GM19467 (cell line): ENCODE measurements around the gene CHORDC1.
"Not testable (repeated sequence)": the region's sequence is repeated elsewhere in the genome, so short reads cannot be mapped to it uniquely, and the experiment has no call there.

ENCODE experiments used
- ATAC-seq: cut with Tn5 transposase; IDR thresholded peaks from one replicate; pipeline ENCODE4 v1.9.1; 2021; ENCODE audit warnings: mild to moderate bottlenecking, moderate library complexity; ENCODE audit not compliant: unreplicated experiment

The CHORDC1 gene

GRCh38 chr11:90218606-90219005 is 4.2 kb downstream of the CHORDC1 start:
- no peak for ATAC-seq

DNA sequence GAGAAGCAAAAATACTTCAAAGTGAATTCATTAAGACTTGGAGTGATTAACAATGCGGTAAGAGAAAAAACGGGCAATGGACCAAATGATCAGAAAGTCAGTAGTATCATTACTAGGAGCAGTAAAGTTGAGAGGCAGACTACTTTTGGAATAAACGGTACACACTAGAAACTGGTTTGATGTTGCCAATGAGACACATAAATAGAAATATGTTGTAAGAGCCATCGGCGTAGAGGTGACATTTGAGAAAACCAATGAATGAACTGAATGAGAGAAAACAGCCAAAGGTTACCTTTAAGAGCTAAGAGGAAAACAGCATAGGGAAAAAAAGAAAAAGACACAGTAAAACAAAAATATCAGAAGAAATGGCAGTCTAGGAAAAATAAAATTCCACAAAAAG is 6.2 kb downstream of the CHORDC1 start:
- ATAC-seq, result no peak

GRCh38 chr11:90213322-90213721 is 9.5 kb downstream of the CHORDC1 start:
- no peak for ATAC-seq

DNA sequence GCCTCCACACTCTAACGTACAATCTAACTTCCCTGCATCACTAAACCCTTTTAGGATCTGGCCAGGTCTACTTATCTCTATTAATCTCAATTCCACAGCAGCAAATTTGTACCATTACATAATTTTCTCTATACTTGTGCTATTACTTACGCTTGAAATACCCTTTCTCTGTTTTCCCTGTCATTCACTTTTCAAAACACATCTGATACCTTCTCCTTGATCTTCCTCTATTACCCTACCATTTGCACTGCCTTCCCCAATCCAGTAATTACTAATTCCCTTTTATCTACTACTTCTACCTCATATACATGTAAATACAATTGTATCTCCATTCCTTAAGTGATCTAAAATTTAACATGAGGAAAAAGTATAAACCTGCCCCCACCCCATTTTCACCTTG is 14.0 kb downstream of the CHORDC1 start:
- ATAC-seq, result no peak

DNA sequence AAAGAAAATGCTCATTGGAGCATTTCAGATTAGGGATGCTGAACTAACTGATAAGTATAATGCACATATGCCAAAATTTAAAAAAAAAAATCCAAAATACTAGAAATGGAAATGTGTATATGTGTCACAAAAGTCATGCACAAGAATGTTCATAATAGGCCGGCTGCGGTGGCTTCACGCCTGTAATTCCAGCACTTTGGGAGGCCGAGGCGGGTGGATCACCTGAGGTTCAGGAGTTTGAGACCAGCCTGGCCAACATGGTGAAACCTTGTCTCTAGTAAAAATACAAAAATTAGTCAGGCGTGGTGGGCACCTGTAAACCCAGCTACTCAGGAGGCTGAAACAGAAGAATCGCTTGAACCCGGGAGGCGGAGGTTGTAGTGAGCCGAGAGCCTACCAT is 14.9 kb downstream of the CHORDC1 start:
- ATAC-seq, result not testable (repeated sequence)

DNA sequence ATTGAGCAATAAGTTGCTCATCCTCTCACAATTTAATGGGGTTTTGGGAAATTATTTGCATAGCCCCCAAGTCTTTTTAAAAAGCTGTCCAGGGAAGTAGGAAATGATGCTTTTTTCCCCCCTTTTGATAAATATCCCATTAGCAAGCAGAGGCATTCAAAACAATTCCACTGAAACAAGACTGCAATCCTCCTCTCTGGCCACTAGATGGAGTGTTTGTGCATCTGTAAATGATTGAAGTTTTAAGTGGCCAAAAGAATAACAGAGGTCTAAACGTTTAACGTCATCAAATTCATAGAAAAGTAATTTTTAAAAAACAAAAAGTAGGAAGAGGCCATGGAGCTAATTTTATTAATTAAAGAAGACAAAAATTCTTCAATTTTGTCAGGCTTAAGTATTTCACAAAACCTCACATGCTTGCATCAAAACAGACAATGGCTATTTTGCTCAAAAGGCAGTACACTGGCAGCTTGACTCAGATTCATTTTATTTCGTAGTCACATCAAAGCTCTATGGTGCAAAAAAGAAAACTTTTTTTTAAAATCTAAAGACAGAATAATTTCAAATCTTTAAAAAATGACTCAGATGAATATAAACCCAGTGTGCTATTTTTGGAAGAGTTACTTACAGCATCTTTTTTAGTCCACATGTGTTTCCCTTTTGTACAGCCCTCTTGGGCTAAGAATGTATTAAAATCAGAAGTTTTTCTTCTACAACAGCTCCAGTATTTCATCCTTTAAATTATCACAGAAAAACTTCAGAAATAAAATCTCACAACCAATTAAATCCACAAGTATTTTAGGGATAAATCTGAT is 17.8 kb downstream of the CHORDC1 start:
- peak; percentile 80 for ATAC-seq

GRCh38 chr11:90204407-90204806 is 18.4 kb downstream of the CHORDC1 start:
- no peak for ATAC-seq

DNA sequence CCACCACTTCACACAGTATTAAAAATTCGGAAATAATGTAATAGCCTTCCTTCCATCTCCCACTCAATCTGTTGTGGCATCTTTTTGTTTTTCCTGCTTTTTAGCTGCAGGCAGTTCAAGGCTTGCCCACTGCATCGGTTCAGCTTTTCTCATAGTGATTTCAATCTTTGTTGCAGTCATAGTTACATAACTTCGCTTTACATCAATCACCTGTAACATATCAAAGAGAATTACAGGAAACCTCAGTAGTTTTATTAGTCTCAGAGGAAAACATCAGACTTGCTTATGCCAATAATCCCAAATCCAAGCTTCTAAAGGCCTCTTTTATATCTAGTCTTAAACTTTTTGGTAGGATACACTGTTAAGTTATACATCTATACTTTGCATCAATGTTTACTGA is 20.5 kb downstream of the CHORDC1 start:
- no peak for ATAC-seq

- ATAC-seq, result no peak
These were observed 25.5 kb downstream of the CHORDC1 start for GRCh38 chr11:90197377-90197776.

DNA sequence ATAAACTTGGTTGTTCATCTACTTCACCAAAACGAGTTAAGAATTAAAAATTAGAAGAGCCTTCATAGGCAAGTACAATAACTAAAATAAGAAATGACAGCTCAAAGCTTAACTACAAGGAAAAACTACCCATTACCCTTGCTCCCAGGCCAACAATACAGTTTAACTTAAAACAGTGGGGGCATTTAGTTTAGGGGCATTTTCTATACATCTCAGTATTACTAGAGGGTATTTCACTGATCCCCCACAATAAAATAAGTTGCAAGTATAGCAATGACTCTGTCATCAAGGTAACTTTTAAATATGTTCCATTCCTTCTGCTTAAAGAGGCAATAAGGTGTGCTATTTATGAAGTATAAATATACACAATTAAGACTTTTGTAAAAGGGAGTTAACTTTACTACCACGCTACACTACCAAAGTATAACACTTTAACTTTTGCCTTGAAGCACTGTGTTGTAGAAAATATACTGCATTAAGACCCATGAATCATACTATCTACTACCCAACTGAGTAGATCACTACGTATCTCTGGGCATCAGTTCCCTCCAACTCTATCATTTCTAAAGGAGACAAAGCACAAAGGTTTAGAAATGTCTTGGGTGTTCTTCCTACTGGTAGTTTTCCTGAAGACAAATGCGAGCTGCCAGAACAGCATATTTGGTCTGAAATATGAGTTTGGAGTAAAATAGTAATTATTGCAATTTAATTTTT is 29.8 kb downstream of the CHORDC1 start:
- no peak for ATAC-seq

DNA sequence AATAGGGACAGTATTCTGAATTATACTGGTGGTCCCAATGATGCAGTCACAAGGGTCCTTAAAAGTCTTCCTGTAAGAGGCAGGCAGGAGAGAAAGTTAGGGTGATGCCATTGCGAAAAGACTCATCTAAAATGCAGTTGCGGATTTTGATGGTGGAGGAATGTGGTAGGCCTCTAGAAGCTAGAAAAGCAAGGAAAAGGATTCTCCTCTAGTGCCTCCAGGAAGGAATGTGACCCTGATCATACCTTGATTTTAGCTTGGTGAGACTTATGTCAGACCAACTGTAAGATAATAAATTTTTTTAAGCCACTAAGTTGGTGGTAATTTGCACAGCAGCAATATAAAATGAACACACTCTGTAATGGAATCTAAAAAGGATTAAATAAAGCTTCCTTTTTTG is 33.8 kb downstream of the CHORDC1 start:
- ATAC-seq, result no peak

- no peak for ATAC-seq
These were observed 35.0 kb downstream of the CHORDC1 start for GRCh38 chr11:90187839-90188238.

- no peak for ATAC-seq
These were observed 42.9 kb downstream of the CHORDC1 start for GRCh38 chr11:90179923-90180322.

GRCh38 chr11:90178751-90179150 is 44.1 kb downstream of the CHORDC1 start:
- no peak for ATAC-seq

GRCh38 chr11:90176069-90176468 is 46.8 kb downstream of the CHORDC1 start:
- ATAC-seq, result no peak

GRCh38 chr11:90171359-90171758 is 51.5 kb downstream of the CHORDC1 start:
- ATAC-seq, result no peak

DNA sequence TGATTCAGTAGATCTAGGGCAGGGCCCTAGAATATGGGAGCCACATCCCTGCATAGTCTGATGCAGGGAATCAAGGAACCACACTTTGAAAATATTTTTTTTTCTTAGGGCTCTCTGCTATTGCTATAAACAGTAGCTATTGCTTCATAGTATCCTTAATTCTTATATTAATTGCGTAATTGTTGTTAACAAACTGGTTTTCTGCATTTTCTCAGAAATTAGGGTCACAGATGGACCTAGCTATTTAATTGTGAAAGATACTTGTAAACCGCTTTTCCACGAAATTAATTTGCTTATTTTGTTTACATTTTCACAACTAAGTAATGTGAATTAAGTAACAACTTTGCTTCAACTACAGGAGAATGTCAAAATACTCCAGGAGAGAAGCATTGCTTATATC is 54.3 kb downstream of the CHORDC1 start:
- no peak for ATAC-seq

GRCh38 chr11:90167704-90168103 is 55.1 kb downstream of the CHORDC1 start:
- not testable (repeated sequence) for ATAC-seq

DNA sequence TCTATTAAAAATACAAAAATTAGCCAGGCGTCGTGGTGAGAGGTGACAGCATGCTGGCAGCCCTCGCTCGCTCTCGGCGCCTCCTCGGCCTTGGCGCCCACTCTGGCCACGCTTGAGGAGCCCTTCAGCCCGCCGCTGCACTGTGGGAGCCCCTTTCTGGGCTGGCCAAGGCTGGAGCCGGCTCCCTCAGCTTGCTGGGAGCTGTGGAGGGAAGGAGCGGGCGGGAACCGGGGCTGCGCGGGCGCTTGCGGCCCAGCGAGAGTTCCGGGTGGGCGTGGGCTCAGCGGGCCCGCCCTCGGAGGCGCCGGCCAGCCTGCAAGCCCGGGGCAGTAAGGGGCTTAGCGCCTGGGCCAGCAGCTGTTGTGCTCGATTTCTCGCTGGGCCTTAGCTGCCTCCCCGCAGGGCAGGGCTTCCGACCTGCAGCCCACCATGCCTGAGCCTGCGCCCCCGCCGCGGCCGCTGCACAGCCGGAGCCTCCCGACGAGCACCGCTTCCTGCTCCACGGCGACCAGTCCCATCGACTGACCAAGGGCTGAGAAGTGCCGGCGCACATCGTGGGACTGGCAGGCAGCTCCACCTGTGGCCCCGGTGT is 55.8 kb downstream of the CHORDC1 start:
- not testable (repeated sequence) for ATAC-seq
